ENCODE data around the gene COBL.

The COBL gene

DNA sequence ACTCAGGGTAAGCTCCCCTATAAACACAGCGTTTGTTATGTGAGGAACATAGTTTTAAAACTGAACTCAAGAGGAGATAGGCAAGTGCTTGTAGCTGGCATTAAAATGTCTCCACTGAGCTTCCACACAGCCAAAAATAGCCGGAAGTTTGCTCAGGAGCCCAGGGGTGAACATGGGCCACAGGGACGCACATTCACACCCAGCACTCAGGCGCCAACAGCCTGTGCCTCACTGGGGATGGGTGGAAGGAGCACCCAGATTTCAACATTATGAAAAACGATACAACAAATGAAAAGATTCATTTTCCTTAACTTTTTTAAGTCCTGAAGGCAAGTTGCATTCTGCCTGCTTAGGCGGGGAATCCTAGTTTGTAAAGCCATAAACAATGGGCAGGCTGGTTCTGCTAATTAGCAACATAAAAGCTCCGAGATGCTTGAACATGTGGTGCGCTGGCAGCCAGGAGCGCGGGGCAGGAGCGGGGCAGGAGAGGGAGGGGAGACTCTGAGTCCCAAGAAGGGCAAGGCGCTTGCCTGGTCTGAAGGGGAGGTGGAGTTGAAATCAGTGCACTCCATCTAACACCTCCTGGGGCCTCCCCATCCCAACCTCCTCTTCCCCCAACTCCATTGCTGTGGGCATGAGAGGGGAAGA lies 235.9 kb downstream of the COBL start:
- TF ChIP-seq, protein P1, sequence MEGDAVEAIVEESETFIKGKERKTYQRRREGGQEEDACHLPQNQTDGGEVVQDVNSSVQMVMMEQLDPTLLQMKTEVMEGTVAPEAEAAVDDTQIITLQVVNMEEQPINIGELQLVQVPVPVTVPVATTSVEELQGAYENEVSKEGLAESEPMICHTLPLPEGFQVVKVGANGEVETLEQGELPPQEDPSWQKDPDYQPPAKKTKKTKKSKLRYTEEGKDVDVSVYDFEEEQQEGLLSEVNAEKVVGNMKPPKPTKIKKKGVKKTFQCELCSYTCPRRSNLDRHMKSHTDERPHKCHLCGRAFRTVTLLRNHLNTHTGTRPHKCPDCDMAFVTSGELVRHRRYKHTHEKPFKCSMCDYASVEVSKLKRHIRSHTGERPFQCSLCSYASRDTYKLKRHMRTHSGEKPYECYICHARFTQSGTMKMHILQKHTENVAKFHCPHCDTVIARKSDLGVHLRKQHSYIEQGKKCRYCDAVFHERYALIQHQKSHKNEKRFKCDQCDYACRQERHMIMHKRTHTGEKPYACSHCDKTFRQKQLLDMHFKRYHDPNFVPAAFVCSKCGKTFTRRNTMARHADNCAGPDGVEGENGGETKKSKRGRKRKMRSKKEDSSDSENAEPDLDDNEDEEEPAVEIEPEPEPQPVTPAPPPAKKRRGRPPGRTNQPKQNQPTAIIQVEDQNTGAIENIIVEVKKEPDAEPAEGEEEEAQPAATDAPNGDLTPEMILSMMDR (IDR thresholded peaks at IDR 0.05; ENCODE audit: low read depth, low read length, poor library complexity, severe bottlenecking): no peak
- TF ChIP-seq EZH2phosphoT487 (IDR thresholded peaks at IDR 0.05; ENCODE audit: borderline replicate concordance, low read length): no peak
- H3F3A ChIP-seq (ENCODE audit: control insufficient read depth, insufficient read depth): no peaks in the 10 kb centered on the region
- no peaks in the 10 kb centered on the region for H4K20me1 ChIP-seq (ENCODE audit: control insufficient read depth, insufficient read depth, low read depth, low read length)
- H3K4me1 ChIP-seq (ENCODE audit: control insufficient read depth, low read length): no peaks in the 10 kb centered on the region
- no peak overlapping the region for H3K4me2 ChIP-seq (ENCODE audit: low read length)
- no peaks in the 10 kb centered on the region for H3K79me2 ChIP-seq (ENCODE audit: control insufficient read depth, low read length)
- no peaks in the 10 kb centered on the region for H3K9me2 ChIP-seq (replicated peaks; ENCODE audit: control insufficient read depth, low read length)
- H3K27me3 ChIP-seq (ENCODE audit: control insufficient read depth, low read length): peaks cover 15% of the 10 kb centered on the region; the same call in 1 of the 2 replicates
- no peaks in the 10 kb centered on the region for H3K9me3 ChIP-seq (ENCODE audit: control insufficient read depth, insufficient read depth, low read length)
- no peak overlapping the region for H3K4me3 ChIP-seq (ENCODE audit: low read length)
- no peak overlapping the region for H3K27ac ChIP-seq (ENCODE audit: low read depth, low read length)
- no peaks in the 10 kb centered on the region for H3K36me3 ChIP-seq (ENCODE audit: control insufficient read depth, low read length)

DNA sequence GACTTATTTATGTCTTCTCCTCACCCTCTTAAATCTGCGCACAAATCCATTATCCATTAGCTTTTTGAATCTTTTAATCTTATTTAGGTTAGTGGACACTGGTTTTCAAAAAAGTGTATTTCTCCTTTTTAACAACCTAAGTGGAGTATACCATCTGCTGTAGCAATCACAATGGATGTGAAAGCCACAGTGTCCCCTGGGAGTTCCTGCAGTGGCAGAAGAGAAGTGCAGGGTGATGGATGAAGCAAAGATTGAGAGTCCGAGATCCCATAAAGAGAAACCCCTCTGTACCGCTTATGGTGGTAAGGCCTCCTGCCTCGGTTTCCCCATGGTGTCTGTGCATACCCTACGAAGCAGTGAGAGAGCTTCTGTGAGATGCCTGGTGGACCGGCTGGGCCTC lies 236.4 kb downstream of the COBL start:
- Histone ChIP-seq H3K9me3 (ENCODE audit: control insufficient read depth, insufficient read depth, low read length) (no peaks in the 10 kb centered on the region), H3K9me2 (replicated peaks; ENCODE audit: control insufficient read depth, low read length) (no peaks in the 10 kb centered on the region), H3K79me2 (ENCODE audit: control insufficient read depth, low read length) (no peaks in the 10 kb centered on the region), H3K27me3 (ENCODE audit: control insufficient read depth, low read length) (peaks cover 15% of the 10 kb centered on the region; the same call in 1 of the 2 replicates), H3F3A (ENCODE audit: control insufficient read depth, insufficient read depth) (no peaks in the 10 kb centered on the region), H3K27ac (ENCODE audit: low read depth, low read length) (no peak overlapping the region), H3K4me1 (ENCODE audit: control insufficient read depth, low read length) (no peaks in the 10 kb centered on the region), H3K4me2 (ENCODE audit: low read length) (no peak overlapping the region), H3K4me3 (ENCODE audit: low read length) (no peak overlapping the region), H4K20me1 (ENCODE audit: control insufficient read depth, insufficient read depth, low read depth, low read length) (no peaks in the 10 kb centered on the region), H3K36me3 (ENCODE audit: control insufficient read depth, low read length) (no peaks in the 10 kb centered on the region)
- TF ChIP-seq, protein P1 (IDR thresholded peaks at IDR 0.05; ENCODE audit: low read depth, low read length, poor library complexity, severe bottlenecking): no peak
- TF ChIP-seq EZH2phosphoT487 (IDR thresholded peaks at IDR 0.05; ENCODE audit: borderline replicate concordance, low read length): no peak

DNA sequence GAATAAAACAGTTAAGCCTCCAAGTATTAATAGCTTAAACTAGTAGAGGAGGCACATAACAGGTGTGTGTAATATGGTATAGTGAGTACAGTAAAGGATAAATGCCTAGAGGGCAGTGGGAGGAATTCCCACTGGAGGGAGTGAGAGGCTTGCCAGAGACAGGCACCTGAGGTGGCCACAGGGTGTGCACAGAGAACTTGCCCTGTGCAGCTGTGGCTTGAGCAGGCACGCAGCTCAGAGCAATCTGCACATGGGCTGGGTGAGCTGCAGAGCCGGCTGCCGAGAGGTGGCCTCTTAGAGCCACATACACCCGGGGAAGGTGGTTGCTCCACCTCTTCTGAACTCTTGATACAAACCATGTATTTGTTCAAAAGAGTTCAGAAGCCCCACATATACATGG lies 237.1 kb downstream of the COBL start:
- no peak overlapping the region for H3K4me3 ChIP-seq (ENCODE audit: low read length)
- H3K27ac ChIP-seq (ENCODE audit: low read depth, low read length): no peak overlapping the region
- no peaks in the 10 kb centered on the region for H3K9me2 ChIP-seq (replicated peaks; ENCODE audit: control insufficient read depth, low read length)
- H4K20me1 ChIP-seq (ENCODE audit: control insufficient read depth, insufficient read depth, low read depth, low read length): no peaks in the 10 kb centered on the region
- no peaks in the 10 kb centered on the region for H3K4me1 ChIP-seq (ENCODE audit: control insufficient read depth, low read length)
- H3K36me3 ChIP-seq (ENCODE audit: control insufficient read depth, low read length): no peaks in the 10 kb centered on the region
- no peaks in the 10 kb centered on the region for H3K79me2 ChIP-seq (ENCODE audit: control insufficient read depth, low read length)
- H3F3A ChIP-seq (ENCODE audit: control insufficient read depth, insufficient read depth): no peaks in the 10 kb centered on the region
- no peak overlapping the region for H3K4me2 ChIP-seq (ENCODE audit: low read length)
- no peak for TF ChIP-seq EZH2phosphoT487 (IDR thresholded peaks at IDR 0.05; ENCODE audit: borderline replicate concordance, low read length)
- TF ChIP-seq, protein P1 (IDR thresholded peaks at IDR 0.05; ENCODE audit: low read depth, low read length, poor library complexity, severe bottlenecking): no peak
- H3K27me3 ChIP-seq (ENCODE audit: control insufficient read depth, low read length): peaks cover 15% of the 10 kb centered on the region; the same call in 1 of the 2 replicates
- no peaks in the 10 kb centered on the region for H3K9me3 ChIP-seq (ENCODE audit: control insufficient read depth, insufficient read depth, low read length)
